DND-41 (cell line): ENCODE data around the gene LIX1L.

Experiments
- ATAC-seq: fragments of 200-7000 bp; cut with Tn5 transposase; 3 replicates; pipeline ENCODE4 v1.9.1; 2021; ENCODE audit warnings: low read depth; ENCODE audit not compliant: insufficient read depth
- DNase-seq: peaks from one replicate; pipeline ENCODE4 v3.0.0-alpha.2; 2020
- H2AFZ ChIP-seq: 2 replicates; pipeline ENCODE4 v1.6.0; 2012; ENCODE audit warnings: low read depth, low read length
- H3K27ac ChIP-seq: 2 replicates; pipeline ENCODE4 v1.5.1; 2012; ENCODE audit warnings: low read length, inconsistent platforms
- H3K27me3 ChIP-seq: fragments of 200-600 bp; sonication (generic); 2 replicates; pipeline ENCODE4 v1.6.0; 2012; ENCODE audit warnings: low read length, mild to moderate bottlenecking, inconsistent platforms; ENCODE audit not compliant: insufficient read depth, poor library complexity
- H3K36me3 ChIP-seq: 2 replicates; pipeline ENCODE4 v1.5.1; 2012; ENCODE audit warnings: low read length, inconsistent platforms; ENCODE audit not compliant: insufficient read depth
- H3K4me1 ChIP-seq: 2 replicates; pipeline ENCODE4 v1.5.1; 2012; ENCODE audit warnings: mild to moderate bottlenecking, low read length; ENCODE audit not compliant: insufficient read depth
- H3K4me2 ChIP-seq: 2 replicates; pipeline ENCODE4 v1.6.0; 2012; ENCODE audit warnings: mild to moderate bottlenecking, moderate library complexity, low read length, inconsistent platforms; ENCODE audit not compliant: insufficient read depth
- H3K4me3 ChIP-seq, 2 experiments: fragments of 200-600 bp in 1 of 2; shearing (Covaris generic) in 1 of 2; 2 replicates each; pipeline ENCODE4 v1.5.1; 2012 to 2016; ENCODE audit warnings: inconsistent platforms in 2 of 2, low read length in 2 of 2, mild to moderate bottlenecking in 2 of 2, low read depth in 1 of 2, moderate library complexity in 1 of 2
- H3K79me2 ChIP-seq: 2 replicates; pipeline ENCODE4 v1.6.0; 2012; ENCODE audit warnings: low read length, inconsistent platforms; ENCODE audit not compliant: insufficient read depth
- H3K9ac ChIP-seq: 2 replicates; pipeline ENCODE4 v1.6.0; 2012; ENCODE audit warnings: low read depth, mild to moderate bottlenecking, inconsistent platforms, low read length, moderate library complexity
- H3K9me3 ChIP-seq: 2 replicates; pipeline ENCODE4 v1.5.1; 2012; ENCODE audit warnings: low read length, moderate library complexity, mild to moderate bottlenecking, inconsistent platforms; ENCODE audit not compliant: insufficient read depth, severe bottlenecking
- H4K20me1 ChIP-seq: 2 replicates; pipeline ENCODE4 v1.6.0; 2012; ENCODE audit warnings: low read length; ENCODE audit not compliant: insufficient read depth
- CTCF ChIP-seq: IDR thresholded peaks from 2 replicates; pipeline ENCODE4 v1.5.1; 2012; ENCODE audit warnings: borderline replicate concordance, low read length, moderate library complexity, mild to moderate bottlenecking; ENCODE audit not compliant: poor library complexity, severe bottlenecking; ENCODE audit errors: extremely low read depth
- EZH2 ChIP-seq: IDR thresholded peaks from 3 replicates; pipeline ENCODE4 v1.6.1; 2012; ENCODE audit warnings: borderline replicate concordance, low read depth, mild to moderate bottlenecking, moderate library complexity, low read length, inconsistent platforms; ENCODE audit not compliant: severe bottlenecking

The LIX1L gene

DNA sequence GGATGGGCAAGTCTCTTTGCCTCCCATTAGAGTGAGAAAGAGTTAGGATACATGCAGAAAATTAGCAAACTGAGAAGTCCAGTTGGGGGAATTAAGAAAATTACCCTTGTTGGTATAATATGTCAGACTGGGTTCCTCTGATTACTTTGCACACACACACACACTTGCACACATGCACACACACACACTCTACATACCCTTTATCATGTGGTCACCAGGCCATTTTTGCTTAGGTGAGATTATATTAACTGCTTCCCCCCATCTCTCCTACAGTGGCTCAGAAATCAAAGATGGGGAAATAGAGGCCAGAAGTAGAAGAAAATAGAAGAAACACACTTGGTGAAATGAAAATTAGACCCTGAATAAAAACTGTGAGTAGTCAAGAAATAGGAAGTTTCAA lies 917 bp upstream of the LIX1L start:
- peaks cover 6% of the 10 kb centered on the region; the same call in 1 of the 2 replicates for H3K36me3 ChIP-seq
- H2AFZ ChIP-seq = no peak overlapping the region; the same call in 1 of the 2 replicates
- H3K27me3 ChIP-seq = peaks cover 26% of the 10 kb centered on the region
- TF ChIP-seq CTCF (no peak), EZH2 (no peak)
- H3K79me2 ChIP-seq = peaks cover 38% of the 10 kb centered on the region
- H4K20me1 ChIP-seq = no peaks in the 10 kb centered on the region; the same call in 1 of the 2 replicates
- H3K4me2 ChIP-seq = peak overlapping the region; percentile 74
- peaks cover 87% of the 10 kb centered on the region for H3K4me1 ChIP-seq
- no peaks in the 10 kb centered on the region for H3K9me3 ChIP-seq
- H3K4me3 ChIP-seq = peak overlapping the region in 1 of 2 experiments; percentile 86; a peak in 2 of 4 replicates
- ATAC-seq (no peak), DNase-seq (no peak)
- no peak overlapping the region for H3K27ac ChIP-seq
- H3K9ac ChIP-seq = peak overlapping the region; percentile 71; the same call in 1 of the 2 replicates

- Histone ChIP-seq H3K27me3 (peaks cover 10% of the 10 kb centered on the region), H3K27ac (peak overlapping the region; percentile 89), H2AFZ (peak overlapping the region; percentile 74), H3K79me2 (peaks cover 55% of the 10 kb centered on the region), H3K4me3 (peak overlapping the region; percentile 46 to 86), H3K36me3 (peaks cover 15% of the 10 kb centered on the region), H3K4me1 (peaks cover 74% of the 10 kb centered on the region), H4K20me1 (no peaks in the 10 kb centered on the region; the same call in 1 of the 2 replicates), H3K9ac (peak overlapping the region; percentile 71), H3K4me2 (peak overlapping the region; percentile 74), H3K9me3 (no peaks in the 10 kb centered on the region)
- DNase-seq = no peak
- TF ChIP-seq CTCF = no peak
- TF ChIP-seq EZH2 = no peak
- ATAC-seq = no peak
Observed at GRCh38 chr1:145956781-145957442, 905 bp downstream of the LIX1L start.

- ATAC-seq = no peak
- Histone ChIP-seq H3K9ac (peak overlapping the region; percentile 71), H3K27ac (peak overlapping the region; percentile 89), H3K79me2 (peaks cover 60% of the 10 kb centered on the region), H3K4me1 (peaks cover 68% of the 10 kb centered on the region), H3K4me2 (peak overlapping the region; percentile 74), H3K27me3 (peaks cover 4% of the 10 kb centered on the region), H4K20me1 (no peaks in the 10 kb centered on the region), H3K36me3 (peaks cover 20% of the 10 kb centered on the region), H3K9me3 (no peaks in the 10 kb centered on the region), H3K4me3 (peak overlapping the region; percentile 46 to 86), H2AFZ (no peak overlapping the region)
- TF ChIP-seq EZH2 (no peak), CTCF (no peak)
- DNase-seq = no peak
Observed at GRCh38 chr1:145956361-145956760, 1.5 kb downstream of the LIX1L start.
